Measurements from ENCODE around the gene CATSPER1. TPM values are rescaled to one million over a fixed set of nuclear protein-coding genes. Genes with fewer than 3 reads are reported as not detected.

CATSPER1 gene
- total RNA-seq, 1 donor from 2014 or later = 0.45 TPM

- no peak for TF ChIP-seq EZH2 (IDR thresholded peaks at IDR 0.05; ENCODE audit: insufficient read depth, low read length)
- no peak for TF ChIP-seq CTCF (IDR thresholded peaks at IDR 0.05; ENCODE audit: insufficient read depth, low read depth, low read length)
- FAIRE-seq (no peak), DNase-seq (ENCODE audit: low read depth) (no peak)
- Histone ChIP-seq H3K4me1 (ENCODE audit: insufficient read depth, low read length) (no peaks in the 10 kb centered on the region), H3K4me2 (ENCODE audit: low read length) (no peak overlapping the region), H3K79me2 (ENCODE audit: insufficient read depth, low read length) (peaks cover 59% of the 10 kb centered on the region), H3K27ac (ENCODE audit: low read depth, low read length) (no peak overlapping the region), H3K27me3 (ENCODE audit: insufficient read depth, low read length) (no peaks in the 10 kb centered on the region), H2AFZ (ENCODE audit: low read depth, low read length) (no peak overlapping the region), H3K36me3 (ENCODE audit: insufficient read depth, low read length) (peaks cover 90% of the 10 kb centered on the region), H4K20me1 (ENCODE audit: insufficient read depth, low read length) (peaks cover 73% of the 10 kb centered on the region), H3K9me3 (ENCODE audit: insufficient read depth, low read depth, low read length) (no peaks in the 10 kb centered on the region), H3K9ac (ENCODE audit: low read length) (no peak overlapping the region), H3K4me3 (ENCODE audit: insufficient read depth, low read depth, low read length) (no peak overlapping the region)
- no peaks in the 10 kb centered on the region for H3K27me3 Mint-ChIP-seq (ENCODE audit: low read depth, unreplicated experiment)
- peaks cover 30% of the 10 kb centered on the region for H3K36me3 Mint-ChIP-seq (ENCODE audit: low read depth, unreplicated experiment)
- H3K27ac Mint-ChIP-seq (ENCODE audit: unreplicated experiment) = no peak overlapping the region
- H3K4me1 Mint-ChIP-seq (ENCODE audit: low read depth, unreplicated experiment) = peaks cover 4% of the 10 kb centered on the region
- no peak overlapping the region for H3K4me3 Mint-ChIP-seq (ENCODE audit: unreplicated experiment)
- no peaks in the 10 kb centered on the region for H3K9me3 Mint-ChIP-seq (ENCODE audit: unreplicated experiment)
Observed at GRCh38 chr11:66059966-66060680, 33.8 kb upstream of the CATSPER1 start.

- Histone ChIP-seq H3K27me3 (ENCODE audit: insufficient read depth, low read length) (no peaks in the 10 kb centered on the region), H3K36me3 (ENCODE audit: insufficient read depth, low read length) (peaks cover 64% of the 10 kb centered on the region)
Observed at GRCh38 chr11:66056501-66056900, 30.2 kb upstream of the CATSPER1 start.

More at GRCh38 chr11:66056501-66056900, 30.2 kb upstream of the CATSPER1 start:
- no peak overlapping the region for H3K4me2 ChIP-seq (ENCODE audit: low read length)
- H3K4me3 ChIP-seq (ENCODE audit: insufficient read depth, low read depth, low read length) = no peak overlapping the region
- TF ChIP-seq EZH2 (IDR thresholded peaks at IDR 0.05; ENCODE audit: insufficient read depth, low read length) (no peak), CTCF (IDR thresholded peaks at IDR 0.05; ENCODE audit: insufficient read depth, low read depth, low read length) (no peak)
- DNase-seq (ENCODE audit: low read depth) (no peak), FAIRE-seq (no peak)
- peaks cover 57% of the 10 kb centered on the region for H3K79me2 ChIP-seq (ENCODE audit: insufficient read depth, low read length)
- peaks cover 21% of the 10 kb centered on the region for H3K36me3 Mint-ChIP-seq (ENCODE audit: low read depth, unreplicated experiment)
- H3K9me3 Mint-ChIP-seq (ENCODE audit: unreplicated experiment) = no peaks in the 10 kb centered on the region
- H3K4me3 Mint-ChIP-seq (ENCODE audit: unreplicated experiment) = no peak overlapping the region
- H3K27ac Mint-ChIP-seq (ENCODE audit: unreplicated experiment) = no peak overlapping the region
- H3K27me3 Mint-ChIP-seq (ENCODE audit: low read depth, unreplicated experiment) = no peaks in the 10 kb centered on the region
- H3K4me1 Mint-ChIP-seq (ENCODE audit: low read depth, unreplicated experiment) = peaks cover 11% of the 10 kb centered on the region
- H3K27ac ChIP-seq (ENCODE audit: low read depth, low read length) = no peak overlapping the region
- H3K9me3 ChIP-seq (ENCODE audit: insufficient read depth, low read depth, low read length) = no peaks in the 10 kb centered on the region
- no peak overlapping the region for H3K9ac ChIP-seq (ENCODE audit: low read length)
- no peak overlapping the region for H2AFZ ChIP-seq (ENCODE audit: low read depth, low read length)
- H4K20me1 ChIP-seq (ENCODE audit: insufficient read depth, low read length) = peaks cover 70% of the 10 kb centered on the region
- H3K4me1 ChIP-seq (ENCODE audit: insufficient read depth, low read length) = peaks cover 9% of the 10 kb centered on the region

Measured in astrocyte (in vitro differentiated cells and primary cell).